ENCODE data around the gene MALT1. TPM values are rescaled to one million over a fixed set of nuclear protein-coding genes. Genes with fewer than 3 reads are reported as not detected.
A peak's percentile ranks its signal among the peaks of the same experiment; 100 is the strongest.

Gene MALT1
- total and polyA plus RNA-seq, 2 experiments from 2014 or later = 5.2 to 18.8 TPM

- peaks cover 2% of the 10 kb centered on the region for H3K27me3 Mint-ChIP-seq (ENCODE audit: insufficient read depth, low read depth, poor library complexity)
- H3K4me3 ChIP-seq = peak overlapping the region; percentile 5; the same call in 1 of the 2 replicates
- H3K9me3 Mint-ChIP-seq = no peaks in the 10 kb centered on the region
- TF ChIP-seq EZH2 (IDR thresholded peaks at IDR 0.05; ENCODE audit: low read depth, unreplicated experiment) (no peak), CREB1 (CRISPR knock-in tag; IDR thresholded peaks at IDR 0.05; ENCODE audit: low read depth) (peak; percentile 23; the same call in 1 of the 2 replicates)
- H3K4me1 Mint-ChIP-seq = peaks cover 12% of the 10 kb centered on the region
- ATAC-seq (peak; percentile 82), DNase-seq (ENCODE audit: low spot score) (peak; percentile 68)
- peak overlapping the region; percentile 24 for H3K27ac ChIP-seq (ENCODE audit: low read depth)
- H3F3A ChIP-seq (replicated peaks; ENCODE audit: low read depth) = no peaks in the 10 kb centered on the region
- H3K27me3 ChIP-seq (ENCODE audit: insufficient read depth) = no peaks in the 10 kb centered on the region
- no peaks in the 10 kb centered on the region for H3K79me2 ChIP-seq (replicated peaks; ENCODE audit: insufficient read depth)
- H3K4me2 ChIP-seq = peak overlapping the region; percentile 40
- H3K36me3 Mint-ChIP-seq (ENCODE audit: low read depth) = no peaks in the 10 kb centered on the region
- peaks cover 30% of the 10 kb centered on the region for H3K4me1 ChIP-seq (ENCODE audit: insufficient read depth)
- no peak overlapping the region for H2AFZ ChIP-seq
- peak overlapping the region; percentile 17 for H3K4me3 Mint-ChIP-seq
- no peaks in the 10 kb centered on the region for H3K9me2 ChIP-seq (ENCODE audit: insufficient read depth)
- H4K20me1 ChIP-seq (replicated peaks; ENCODE audit: insufficient read depth) = no peaks in the 10 kb centered on the region
- H3K36me3 ChIP-seq (ENCODE audit: insufficient read depth) = no peaks in the 10 kb centered on the region
- 0 out of 2 replicates have a peak overlapping the region, but pooled peaks have one; percentile 46 for H3K27ac Mint-ChIP-seq
Measured at GRCh38 chr18:58639751-58640427, 31.4 kb upstream of the MALT1 start.

DNA sequence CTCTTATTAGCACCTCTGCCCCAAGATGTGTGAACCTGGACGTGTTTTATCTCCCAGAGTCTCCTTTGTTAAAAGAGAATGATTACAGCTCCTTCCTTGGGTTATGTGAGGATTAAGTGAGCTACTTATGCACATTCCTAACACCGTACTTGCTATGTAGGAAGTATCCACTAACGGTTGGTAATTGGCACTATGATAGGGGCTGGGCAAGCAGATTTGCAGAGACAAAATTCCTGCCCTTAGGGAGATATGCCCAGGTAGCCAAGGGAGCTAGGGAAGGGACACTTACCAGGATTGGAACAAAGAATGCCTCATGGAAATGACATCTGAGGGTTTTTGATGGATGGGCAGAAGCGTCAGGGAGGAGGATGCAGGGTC is 30.8 kb upstream of the MALT1 start:
- H3K27me3 Mint-ChIP-seq (ENCODE audit: insufficient read depth, low read depth, poor library complexity) = peaks cover 2% of the 10 kb centered on the region
- Histone ChIP-seq H3K27ac (ENCODE audit: low read depth) (peak overlapping the region; percentile 24; the same call in 1 of the 2 replicates), H3K4me3 (peak overlapping the region; percentile 5; the same call in 1 of the 2 replicates), H3K9me2 (ENCODE audit: insufficient read depth) (no peaks in the 10 kb centered on the region), H3F3A (replicated peaks; ENCODE audit: low read depth) (no peaks in the 10 kb centered on the region), H3K4me1 (ENCODE audit: insufficient read depth) (peaks cover 30% of the 10 kb centered on the region), H3K4me2 (peak overlapping the region; percentile 40), H3K36me3 (ENCODE audit: insufficient read depth) (no peaks in the 10 kb centered on the region), H4K20me1 (replicated peaks; ENCODE audit: insufficient read depth) (no peaks in the 10 kb centered on the region), H2AFZ (no peak overlapping the region), H3K27me3 (ENCODE audit: insufficient read depth) (no peaks in the 10 kb centered on the region), H3K79me2 (replicated peaks; ENCODE audit: insufficient read depth) (no peaks in the 10 kb centered on the region)
- H3K4me3 Mint-ChIP-seq = no peak overlapping the region
- H3K9me3 Mint-ChIP-seq = no peaks in the 10 kb centered on the region; the same call in 1 of the 3 replicates
- peak; percentile 26 for DNase-seq (ENCODE audit: low spot score)
- no peaks in the 10 kb centered on the region for H3K36me3 Mint-ChIP-seq (ENCODE audit: low read depth)
- H3K27ac Mint-ChIP-seq = no peak overlapping the region
- ATAC-seq = peak; percentile 51
- peaks cover 12% of the 10 kb centered on the region for H3K4me1 Mint-ChIP-seq
- TF ChIP-seq EZH2phosphoT487 (IDR thresholded peaks at IDR 0.05; ENCODE audit: unreplicated experiment) (no peak), EZH2 (IDR thresholded peaks at IDR 0.05; ENCODE audit: low read depth, unreplicated experiment) (no peak), NANOG (IDR thresholded peaks at IDR 0.05; ENCODE audit: borderline replicate concordance) (no peak), JUNB (IDR thresholded peaks at IDR 0.05; ENCODE audit: unreplicated experiment) (no peak), POLR2AphosphoS5 (IDR thresholded peaks at IDR 0.05; ENCODE audit: low read depth) (no peak), ZNF331 (CRISPR knock-in tag; IDR thresholded peaks at IDR 0.05; ENCODE audit: low read depth) (no peak), ZNF114 (CRISPR knock-in tag; IDR thresholded peaks at IDR 0.05) (no peak), ETS1 (IDR thresholded peaks at IDR 0.05) (no peak), STAT1 (IDR thresholded peaks at IDR 0.05; ENCODE audit: unreplicated experiment) (no peak), CREB1 (CRISPR knock-in tag; IDR thresholded peaks at IDR 0.05; ENCODE audit: low read depth) (no peak)
- TF ChIP-seq, protein P1, sequence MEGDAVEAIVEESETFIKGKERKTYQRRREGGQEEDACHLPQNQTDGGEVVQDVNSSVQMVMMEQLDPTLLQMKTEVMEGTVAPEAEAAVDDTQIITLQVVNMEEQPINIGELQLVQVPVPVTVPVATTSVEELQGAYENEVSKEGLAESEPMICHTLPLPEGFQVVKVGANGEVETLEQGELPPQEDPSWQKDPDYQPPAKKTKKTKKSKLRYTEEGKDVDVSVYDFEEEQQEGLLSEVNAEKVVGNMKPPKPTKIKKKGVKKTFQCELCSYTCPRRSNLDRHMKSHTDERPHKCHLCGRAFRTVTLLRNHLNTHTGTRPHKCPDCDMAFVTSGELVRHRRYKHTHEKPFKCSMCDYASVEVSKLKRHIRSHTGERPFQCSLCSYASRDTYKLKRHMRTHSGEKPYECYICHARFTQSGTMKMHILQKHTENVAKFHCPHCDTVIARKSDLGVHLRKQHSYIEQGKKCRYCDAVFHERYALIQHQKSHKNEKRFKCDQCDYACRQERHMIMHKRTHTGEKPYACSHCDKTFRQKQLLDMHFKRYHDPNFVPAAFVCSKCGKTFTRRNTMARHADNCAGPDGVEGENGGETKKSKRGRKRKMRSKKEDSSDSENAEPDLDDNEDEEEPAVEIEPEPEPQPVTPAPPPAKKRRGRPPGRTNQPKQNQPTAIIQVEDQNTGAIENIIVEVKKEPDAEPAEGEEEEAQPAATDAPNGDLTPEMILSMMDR (conservative IDR thresholded peaks at IDR 0.05; ENCODE audit: low read depth in 2 of 2) = no peak
- TF ChIP-seq, protein P2, sequence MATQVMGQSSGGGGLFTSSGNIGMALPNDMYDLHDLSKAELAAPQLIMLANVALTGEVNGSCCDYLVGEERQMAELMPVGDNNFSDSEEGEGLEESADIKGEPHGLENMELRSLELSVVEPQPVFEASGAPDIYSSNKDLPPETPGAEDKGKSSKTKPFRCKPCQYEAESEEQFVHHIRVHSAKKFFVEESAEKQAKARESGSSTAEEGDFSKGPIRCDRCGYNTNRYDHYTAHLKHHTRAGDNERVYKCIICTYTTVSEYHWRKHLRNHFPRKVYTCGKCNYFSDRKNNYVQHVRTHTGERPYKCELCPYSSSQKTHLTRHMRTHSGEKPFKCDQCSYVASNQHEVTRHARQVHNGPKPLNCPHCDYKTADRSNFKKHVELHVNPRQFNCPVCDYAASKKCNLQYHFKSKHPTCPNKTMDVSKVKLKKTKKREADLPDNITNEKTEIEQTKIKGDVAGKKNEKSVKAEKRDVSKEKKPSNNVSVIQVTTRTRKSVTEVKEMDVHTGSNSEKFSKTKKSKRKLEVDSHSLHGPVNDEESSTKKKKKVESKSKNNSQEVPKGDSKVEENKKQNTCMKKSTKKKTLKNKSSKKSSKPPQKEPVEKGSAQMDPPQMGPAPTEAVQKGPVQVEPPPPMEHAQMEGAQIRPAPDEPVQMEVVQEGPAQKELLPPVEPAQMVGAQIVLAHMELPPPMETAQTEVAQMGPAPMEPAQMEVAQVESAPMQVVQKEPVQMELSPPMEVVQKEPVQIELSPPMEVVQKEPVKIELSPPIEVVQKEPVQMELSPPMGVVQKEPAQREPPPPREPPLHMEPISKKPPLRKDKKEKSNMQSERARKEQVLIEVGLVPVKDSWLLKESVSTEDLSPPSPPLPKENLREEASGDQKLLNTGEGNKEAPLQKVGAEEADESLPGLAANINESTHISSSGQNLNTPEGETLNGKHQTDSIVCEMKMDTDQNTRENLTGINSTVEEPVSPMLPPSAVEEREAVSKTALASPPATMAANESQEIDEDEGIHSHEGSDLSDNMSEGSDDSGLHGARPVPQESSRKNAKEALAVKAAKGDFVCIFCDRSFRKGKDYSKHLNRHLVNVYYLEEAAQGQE (IDR thresholded peaks at IDR 0.05; ENCODE audit: unreplicated experiment) = no peak
